ENCODE data around the gene NUDCD2.

DNA sequence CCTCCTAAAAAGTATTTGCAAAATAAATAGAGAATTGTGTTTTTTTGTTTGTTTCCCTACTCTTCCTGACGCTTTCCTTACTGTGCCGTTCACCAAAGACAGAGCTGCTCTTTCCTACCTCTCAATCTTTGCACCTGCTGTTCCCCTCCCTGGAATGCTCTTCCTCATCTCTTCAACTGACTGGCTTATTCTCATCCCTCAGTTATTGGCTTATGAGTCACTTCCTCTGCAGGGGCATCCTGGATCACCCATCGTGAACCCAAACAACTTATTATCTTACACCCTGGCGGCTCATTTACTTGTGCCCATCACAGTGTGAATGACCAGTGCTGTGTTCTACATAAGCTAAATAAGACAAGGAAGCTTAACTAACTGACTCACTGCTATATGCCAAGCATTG, 58.6 kb downstream of the NUDCD2 start:
- no peak for TF ChIP-seq POLR2A (IDR thresholded peaks at IDR 0.05; ENCODE audit: low read depth, low read length)
- TF ChIP-seq TAF1 (IDR thresholded peaks at IDR 0.05; ENCODE audit: low read depth, low read length), result no peak
- TF ChIP-seq POLR2AphosphoS5 (IDR thresholded peaks at IDR 0.05; ENCODE audit: low read depth, low read length), result no peak
